Embryonic facial prominence (tissue), 1 donor: Measurements from ENCODE around the gene KRT86.
"Not testable (repeated sequence)": the region's sequence is repeated elsewhere in the genome, so short reads cannot be mapped to it uniquely, and the experiment has no call there.

Experiments used
- DNase-seq: peaks from one replicate; pipeline ENCODE4 v3.0.0-alpha.2; 2016; ENCODE audit errors: extremely low spot score

The KRT86 gene

GRCh38 chr12:52336641-52337040 lies 62.2 kb downstream of the KRT86 start:
- no peak for DNase-seq

DNA sequence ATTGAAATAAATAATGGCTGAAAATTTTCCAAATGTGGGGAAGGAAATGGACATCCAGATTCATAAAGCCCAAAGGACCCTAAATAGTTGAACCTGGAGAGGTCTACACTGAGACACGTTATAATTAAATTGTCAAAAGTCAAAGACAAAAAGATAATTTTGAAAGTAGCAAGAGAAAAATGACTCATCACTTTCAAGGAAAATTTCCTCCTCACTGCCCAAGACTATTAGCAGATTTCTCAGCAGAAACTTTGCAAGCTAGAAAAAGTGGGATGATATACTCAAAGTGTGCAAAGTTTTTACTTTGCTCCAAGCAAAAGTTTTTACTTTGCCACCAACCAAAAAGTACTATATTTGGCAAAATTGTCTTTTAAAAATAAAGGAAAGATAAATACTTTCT lies 62.6 kb downstream of the KRT86 start:
- no peak for DNase-seq

- no peak for DNase-seq
These were observed 64.0 kb downstream of the KRT86 start for GRCh38 chr12:52338241-52338960.

DNA sequence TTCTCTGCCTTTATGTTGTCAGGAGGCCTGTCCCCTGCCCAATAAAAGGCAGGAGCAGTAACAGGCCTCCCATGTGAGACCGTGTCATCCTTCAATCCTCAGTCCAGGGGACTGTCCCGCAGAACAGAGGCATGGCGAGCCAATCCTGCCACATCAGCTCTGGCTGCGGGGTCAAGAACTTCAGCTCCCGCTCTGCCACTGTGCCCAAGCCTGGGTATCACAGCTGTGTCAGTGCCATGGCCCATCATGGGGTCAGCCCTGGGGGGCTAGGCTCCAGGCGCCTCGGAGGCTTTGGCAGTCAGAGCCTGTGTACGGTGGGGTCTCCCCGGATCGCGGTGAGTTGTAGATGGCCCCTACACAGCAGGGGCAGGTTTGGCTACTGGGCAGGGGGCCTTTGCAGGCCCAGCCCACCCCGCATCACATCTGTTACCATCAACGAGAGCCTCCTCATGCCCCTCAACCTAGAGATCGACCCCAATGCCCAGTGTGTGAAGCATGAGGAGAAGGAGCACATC lies 66.7 kb downstream of the KRT86 start:
- DNase-seq: no peak

- DNase-seq: no peak
These were observed 68.5 kb downstream of the KRT86 start for GRCh38 chr12:52342781-52343490.

DNA sequence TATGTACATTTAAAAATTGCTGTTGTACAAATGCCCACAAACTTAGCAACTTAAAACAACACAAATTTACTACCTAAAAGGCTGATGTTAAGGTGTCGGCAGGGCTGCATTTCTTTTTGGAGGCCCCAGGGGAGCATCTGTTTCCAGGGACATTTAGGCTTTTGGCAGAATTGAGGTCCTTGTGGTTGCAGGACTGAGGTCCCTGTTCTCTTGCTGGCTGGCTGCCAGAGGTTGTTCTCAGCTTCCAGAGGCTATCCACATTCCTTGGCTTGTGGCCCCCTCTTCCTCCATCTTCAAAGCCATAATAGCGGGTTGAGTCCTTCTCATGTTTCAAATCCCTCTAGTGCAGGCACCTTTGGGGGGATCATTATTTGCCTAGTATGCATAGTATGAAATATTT lies 69.1 kb downstream of the KRT86 start:
- DNase-seq: no peak

GRCh38 chr12:52344111-52344510 lies 69.7 kb downstream of the KRT86 start:
- no peak for DNase-seq

DNA sequence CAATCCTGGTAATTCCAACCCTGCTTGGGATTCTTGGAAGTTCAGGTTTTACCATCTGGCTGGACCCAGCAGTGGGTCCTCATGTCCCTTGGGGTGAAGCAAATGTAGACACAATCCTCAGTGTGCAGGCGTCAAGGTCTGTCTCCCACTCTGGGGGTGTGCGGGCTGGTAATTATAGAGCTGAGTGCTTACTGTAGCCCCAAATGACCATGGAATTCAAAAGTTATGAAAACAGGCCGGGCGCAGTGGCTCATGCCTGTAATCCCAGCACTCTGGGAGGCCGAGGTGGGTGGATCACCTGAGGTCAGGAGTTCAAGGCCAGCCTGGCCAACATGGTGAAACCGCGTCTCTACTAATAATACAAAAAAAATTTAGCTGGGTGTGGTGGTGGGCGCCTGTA lies 70.6 kb downstream of the KRT86 start:
- DNase-seq: not testable (repeated sequence)

DNA sequence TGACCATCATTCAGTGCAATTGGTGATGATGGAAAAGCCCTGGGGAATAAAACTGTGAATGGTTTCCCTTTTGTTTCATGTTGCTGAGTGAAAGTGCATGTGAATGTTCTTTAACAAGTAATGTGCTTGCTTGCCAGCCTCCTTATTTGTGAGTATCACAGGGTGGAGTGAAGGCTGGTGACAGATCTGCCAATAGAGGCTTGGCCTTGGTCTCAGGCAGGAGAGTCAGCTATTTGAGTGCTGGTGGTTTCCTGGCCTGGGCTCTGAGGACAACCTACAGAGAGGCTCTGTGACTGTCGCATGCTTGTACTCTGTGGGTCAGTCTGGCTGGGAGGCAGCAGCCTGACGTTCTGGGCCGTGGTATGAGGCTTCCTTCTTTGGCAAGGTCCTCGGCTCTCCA lies 72.1 kb downstream of the KRT86 start:
- DNase-seq: no peak

- no peak for DNase-seq
These were observed 72.6 kb downstream of the KRT86 start for GRCh38 chr12:52347016-52347415.

DNA sequence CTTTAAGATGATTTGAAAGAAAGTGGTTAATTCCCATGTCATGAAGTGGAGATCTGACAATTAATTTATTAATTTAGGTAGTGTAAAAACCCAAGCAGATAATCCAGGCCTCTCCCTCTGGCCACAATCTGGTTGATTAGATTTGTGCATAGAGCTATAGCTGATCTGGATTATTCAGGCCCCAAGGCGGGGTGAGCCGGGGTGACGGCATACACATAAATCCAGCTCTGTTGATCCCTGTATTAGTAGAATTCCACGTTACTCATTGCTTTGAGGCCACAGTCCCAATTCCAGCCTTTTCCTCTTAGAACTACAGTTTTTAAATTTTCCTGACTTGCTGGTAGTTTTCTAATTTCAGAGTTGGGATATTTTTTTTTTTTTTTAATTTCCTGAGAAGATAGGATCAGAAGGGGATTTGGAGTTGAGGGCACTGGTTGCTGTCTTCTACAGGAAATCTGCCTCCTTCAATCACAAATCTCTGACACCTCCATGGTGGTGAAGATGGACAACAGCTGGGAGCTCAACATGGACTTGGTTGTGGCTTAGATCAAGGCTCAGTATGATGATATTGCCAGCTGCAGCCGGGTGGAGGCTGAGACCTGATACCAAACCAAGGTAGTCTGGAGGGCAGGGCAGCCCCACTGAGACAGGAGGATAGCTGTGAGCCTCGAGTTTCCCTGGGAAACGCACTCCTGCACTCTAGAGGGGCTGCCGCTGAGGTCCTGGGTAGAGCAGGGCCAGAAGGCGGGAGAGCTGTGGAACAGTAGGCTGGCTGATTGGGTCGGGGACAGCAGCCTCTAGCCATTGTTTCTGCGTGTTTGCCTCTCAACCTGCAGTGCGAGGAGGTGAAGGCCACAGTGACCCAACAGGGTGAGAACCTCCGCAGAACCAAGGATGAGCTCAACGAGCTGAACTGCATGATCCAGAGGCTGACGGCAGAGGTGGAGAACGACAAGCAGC lies 73.4 kb downstream of the KRT86 start:
- no peak for DNase-seq

- DNase-seq: no peak
These were observed 74.8 kb downstream of the KRT86 start for GRCh38 chr12:52349196-52349595.

GRCh38 chr12:52350021-52350620 lies 75.7 kb downstream of the KRT86 start:
- DNase-seq: no peak

- DNase-seq: no peak
These were observed 76.3 kb downstream of the KRT86 start for GRCh38 chr12:52350786-52351185.

DNA sequence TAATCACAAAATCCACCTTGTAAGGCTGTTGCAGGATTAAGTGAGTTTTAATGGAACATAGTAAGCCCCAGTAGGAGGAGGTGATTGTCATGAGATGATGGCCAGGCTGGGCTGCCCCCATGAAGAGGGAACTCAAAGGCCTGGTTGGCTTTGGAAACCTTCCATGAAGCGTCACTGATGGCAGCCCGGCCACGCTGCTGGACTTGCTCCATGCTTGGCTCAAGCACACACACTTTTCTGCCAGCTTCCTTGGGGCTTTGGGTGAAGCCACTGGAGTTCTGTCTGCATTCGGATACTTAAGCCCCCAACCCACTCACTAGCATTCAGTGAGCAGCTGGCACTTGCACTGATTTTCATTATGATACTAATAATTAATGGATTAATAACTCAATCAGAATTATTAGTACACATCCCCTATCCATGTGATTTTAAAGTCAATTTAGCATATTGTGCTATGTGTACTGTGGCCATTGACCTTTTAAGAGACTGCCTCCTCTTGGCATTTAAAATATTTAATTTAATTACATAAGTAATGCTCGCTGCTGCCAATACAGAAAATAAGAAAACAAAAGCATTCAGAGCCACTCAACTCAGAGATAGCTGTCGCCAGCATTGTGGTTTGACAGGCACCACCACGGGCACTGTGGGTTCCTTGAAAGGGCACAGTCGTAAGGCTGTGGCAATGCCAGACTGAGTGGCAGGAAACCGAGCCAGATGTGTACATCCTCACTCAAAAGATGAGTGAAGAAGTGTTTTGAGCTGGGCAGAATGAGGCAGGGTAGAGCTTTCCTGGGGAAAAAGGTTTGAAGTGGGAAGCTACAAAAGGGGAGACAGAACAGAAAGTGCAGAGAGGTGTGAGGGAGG lies 77.0 kb downstream of the KRT86 start:
- no peak for DNase-seq

- no peak for DNase-seq
These were observed 78.5 kb downstream of the KRT86 start for GRCh38 chr12:52352951-52353350.

DNA sequence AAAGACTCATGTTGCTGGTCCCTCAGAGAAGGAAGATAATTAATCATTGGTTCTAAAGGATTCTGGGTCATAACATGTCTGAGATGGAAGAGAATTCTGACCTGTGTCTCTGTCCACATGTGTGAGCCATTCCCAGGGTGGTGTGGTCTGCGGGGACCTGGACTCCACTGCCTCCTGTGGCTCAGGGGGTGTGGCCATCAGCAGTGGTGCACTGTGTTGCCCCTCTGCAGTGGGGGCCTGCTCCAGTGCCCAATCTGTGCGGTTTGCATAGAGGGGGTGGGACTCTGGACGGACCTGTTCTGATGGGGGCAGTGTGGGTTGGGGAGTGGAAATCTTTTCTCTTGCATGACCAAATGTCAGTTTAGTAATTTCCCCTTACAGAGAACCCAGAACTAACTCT lies 79.3 kb downstream of the KRT86 start:
- DNase-seq: no peak

- peak; percentile 7 for DNase-seq
These were observed 79.8 kb downstream of the KRT86 start for GRCh38 chr12:52354200-52354599.

DNA sequence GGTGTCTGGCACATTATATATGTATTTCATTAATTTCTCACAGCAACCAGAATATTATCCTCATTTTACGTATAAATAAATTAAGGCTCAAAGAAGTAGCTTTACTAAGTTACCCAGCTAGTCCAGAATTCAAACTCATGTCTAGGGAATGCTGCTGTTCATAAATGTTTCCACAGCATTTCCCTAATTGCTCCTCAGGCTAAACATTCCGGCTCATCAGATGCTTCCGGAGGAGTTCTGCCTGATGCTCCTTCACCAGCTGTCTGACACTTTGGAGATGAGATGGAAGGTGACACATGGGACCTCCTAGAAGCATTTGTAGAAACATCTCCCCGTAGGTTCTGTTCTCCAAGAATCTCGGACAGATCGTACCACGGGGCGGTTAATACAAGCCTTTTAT lies 80.7 kb downstream of the KRT86 start:
- DNase-seq: no peak

DNA sequence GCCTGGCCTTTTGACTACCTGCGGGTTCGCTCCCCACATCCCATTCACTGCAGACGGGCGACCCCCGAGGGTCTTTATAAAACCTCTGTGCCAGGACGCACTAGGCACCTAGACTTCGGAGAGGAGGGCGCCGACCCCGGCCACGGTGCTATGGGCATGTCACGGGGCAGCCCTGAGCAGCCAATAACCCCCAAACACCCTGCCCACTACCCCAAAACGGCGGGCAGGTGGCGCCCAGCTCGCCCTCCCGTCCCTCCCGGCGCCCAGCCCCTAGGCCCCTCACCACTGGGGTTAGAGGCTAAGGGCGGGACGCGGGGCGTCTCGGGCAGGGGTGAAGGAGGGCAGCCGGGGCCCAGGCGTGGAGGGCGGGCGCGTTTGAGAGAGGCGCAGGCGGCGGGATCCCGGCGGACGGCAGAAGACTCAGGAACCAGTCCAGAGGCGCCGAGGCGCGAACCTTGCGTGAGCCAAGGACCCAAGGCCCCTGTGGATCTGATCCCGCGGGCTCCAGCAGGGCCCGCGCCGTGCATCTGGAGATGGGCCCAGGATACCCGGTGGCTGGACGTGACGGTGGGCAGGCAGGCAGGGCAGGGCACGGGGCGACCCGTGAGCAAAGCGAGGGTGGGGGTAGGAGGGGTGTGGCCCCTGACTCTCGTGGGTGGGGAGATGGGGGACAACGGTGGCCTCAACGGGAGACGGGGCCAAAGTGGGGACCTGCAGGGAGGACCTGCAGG lies 81.8 kb downstream of the KRT86 start:
- no peak for DNase-seq
